HEK293T (cell line): ENCODE results near the gene RFX1.

ENCODE experiments used
- ARNT ChIP-seq: fragments of 450-650 bp; IDR thresholded peaks from 2 replicates; pipeline ENCODE4 v1.6.1; 2017; ENCODE audit warnings: mild to moderate bottlenecking
- BHLHE40 ChIP-seq: fragments of 450-650 bp; IDR thresholded peaks from 2 replicates; pipeline ENCODE4 v1.6.1; 2016; ENCODE audit warnings: mild to moderate bottlenecking, moderate library complexity, borderline replicate concordance
- ELF4 ChIP-seq: fragments of 450-650 bp; IDR thresholded peaks from 2 replicates; pipeline ENCODE4 v1.6.1; 2017; ENCODE audit warnings: antibody characterized with exemption
- FOXA1 ChIP-seq: fragments of 450-650 bp; IDR thresholded peaks from 2 replicates; pipeline ENCODE4 v1.6.1; 2016; ENCODE audit warnings: mild to moderate bottlenecking
- FOXK2 ChIP-seq: fragments of 450-650 bp; IDR thresholded peaks from 2 replicates; pipeline ENCODE4 v1.6.1; 2016; ENCODE audit warnings: mild to moderate bottlenecking
- FOXM1 ChIP-seq: fragments of 450-650 bp; IDR thresholded peaks from 2 replicates; pipeline ENCODE4 v1.6.1; 2017; ENCODE audit warnings: mild to moderate bottlenecking, borderline replicate concordance
- HDGF ChIP-seq: fragments of 450-650 bp; IDR thresholded peaks from 2 replicates; pipeline ENCODE4 v1.6.1; 2017; ENCODE audit warnings: antibody characterized with exemption, borderline replicate concordance
- LEF1 ChIP-seq: fragments of 450-650 bp; IDR thresholded peaks from 2 replicates; pipeline ENCODE4 v1.6.1; 2017; ENCODE audit warnings: mild to moderate bottlenecking, borderline replicate concordance
- NFRKB ChIP-seq: fragments of 450-650 bp; IDR thresholded peaks from 2 replicates; pipeline ENCODE4 v1.6.1; 2016; ENCODE audit warnings: mild to moderate bottlenecking, moderate library complexity
- SP1 ChIP-seq: fragments of 450-650 bp; IDR thresholded peaks from 2 replicates; pipeline ENCODE4 v1.6.1; 2017
- SUZ12 ChIP-seq: fragments of 450-650 bp; IDR thresholded peaks from 2 replicates; pipeline ENCODE4 v1.6.1; 2016; ENCODE audit warnings: mild to moderate bottlenecking
- TARDBP ChIP-seq: fragments of 450-650 bp; IDR thresholded peaks from 2 replicates; pipeline ENCODE4 v1.6.1; 2016
- ZNF384 ChIP-seq: fragments of 450-650 bp; IDR thresholded peaks from 2 replicates; pipeline ENCODE4 v1.6.1; 2016
- TF ChIP-seq, protein P1 (sequence below): fragments of 450-650 bp; IDR thresholded peaks from 2 replicates; pipeline ENCODE4 v1.6.1; 2016

DNA sequence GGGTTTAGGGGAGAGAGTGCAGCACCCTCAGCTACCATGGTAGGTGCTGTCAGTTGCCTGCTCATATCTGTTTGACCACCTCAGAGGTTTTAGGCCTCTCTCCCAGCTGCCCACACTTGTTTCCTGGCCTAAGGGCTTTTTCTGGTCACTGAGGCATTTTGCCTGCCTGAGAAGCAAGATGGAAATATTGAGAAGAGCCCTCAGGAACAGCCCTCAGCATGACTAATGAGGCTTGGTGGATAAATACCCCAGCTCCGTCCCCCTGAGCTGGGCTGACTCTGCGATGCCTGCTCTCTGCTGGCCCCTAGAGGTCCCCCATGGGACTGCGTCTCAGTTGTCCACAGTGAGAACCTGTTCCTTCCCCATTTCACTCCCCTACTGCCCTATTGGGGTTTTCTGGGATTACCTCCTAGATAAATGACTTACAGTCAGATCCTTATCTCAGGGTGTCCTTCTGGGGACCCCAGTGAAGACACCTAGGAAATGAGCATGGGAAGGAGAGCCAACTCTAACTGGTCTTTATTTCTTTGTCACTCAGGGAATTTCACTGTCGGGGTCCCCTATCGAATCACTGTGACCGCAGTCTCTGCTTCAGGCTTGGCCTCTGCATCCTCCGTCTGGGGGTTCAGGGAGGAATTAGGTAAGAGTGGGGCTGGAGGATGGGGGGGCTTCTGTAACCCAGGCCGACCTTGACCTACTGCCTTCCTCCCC, 42.5 kb upstream of the RFX1 start:
- TF ChIP-seq FOXK2 (no peak), HDGF (no peak), SP1 (no peak), FOXM1 (no peak), ELF4 (no peak), SUZ12 (no peak), BHLHE40 (no peak), FOXA1 (no peak), ZNF384 (no peak), TARDBP (no peak), NFRKB (no peak), ARNT (no peak), LEF1 (no peak)
- TF ChIP-seq, protein P1, sequence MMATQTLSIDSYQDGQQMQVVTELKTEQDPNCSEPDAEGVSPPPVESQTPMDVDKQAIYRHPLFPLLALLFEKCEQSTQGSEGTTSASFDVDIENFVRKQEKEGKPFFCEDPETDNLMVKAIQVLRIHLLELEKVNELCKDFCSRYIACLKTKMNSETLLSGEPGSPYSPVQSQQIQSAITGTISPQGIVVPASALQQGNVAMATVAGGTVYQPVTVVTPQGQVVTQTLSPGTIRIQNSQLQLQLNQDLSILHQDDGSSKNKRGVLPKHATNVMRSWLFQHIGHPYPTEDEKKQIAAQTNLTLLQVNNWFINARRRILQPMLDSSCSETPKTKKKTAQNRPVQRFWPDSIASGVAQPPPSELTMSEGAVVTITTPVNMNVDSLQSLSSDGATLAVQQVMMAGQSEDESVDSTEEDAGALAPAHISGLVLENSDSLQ = no peak
